PC-3 (cell line): Measurements from ENCODE around the gene TAP1. TPM values are rescaled to one million over a fixed set of nuclear protein-coding genes. Genes with fewer than 3 reads are reported as not detected.

Source experiments
- ATAC-seq: fragments of 200-7000 bp; cut with Tn5 transposase; 2 replicates; pipeline ENCODE4 v1.9.1; 2020; ENCODE audit warnings: mild to moderate bottlenecking, moderate library complexity
- BruUV-seq: library from RNA; stranded (reverse); fragments of 400-500 nt; replicated peaks from 2 replicates; lab custom pipeline; 2021; lab: Mats Ljungman, UMichigan
- CTCF ChIA-PET: fragments of 300-600 bp; sonication (Branson Sonifier 250); formaldehyde crosslinking; loops from one replicate; lab custom pipeline; 2022; ENCODE audit warnings: antibody characterized with exemption; lab: Charles Lee
- POLR2A ChIA-PET: fragments of 300-600 bp; sonication (Branson Sonifier 250); formaldehyde crosslinking; loops from one replicate; lab custom pipeline; 2022; ENCODE audit warnings: antibody characterized with exemption; ENCODE audit not compliant: unreplicated experiment; lab: Charles Lee
- DNase-seq: peaks from one replicate; pipeline ENCODE4 v3.0.0-alpha.2; 2015
- H2AFZ ChIP-seq: fragments of 300-600 bp; sonication (generic); 2 replicates; pipeline ENCODE4 v1.6.0; 2016; ENCODE audit warnings: antibody characterized with exemption, low read length
- H3F3A ChIP-seq: fragments of 300-600 bp; sonication (generic); one replicate; pipeline ENCODE4 v1.6.0; 2017; ENCODE audit warnings: antibody characterized with exemption, low read length, control low read depth, mild to moderate bottlenecking; ENCODE audit not compliant: unreplicated experiment
- H3K27ac ChIP-seq: fragments of 300-600 bp; sonication (generic); 2 replicates; pipeline ENCODE4 v1.5.1; 2016; ENCODE audit warnings: mild to moderate bottlenecking, low read length
- H3K27me3 ChIP-seq: fragments of 300-600 bp; sonication (generic); 2 replicates; pipeline ENCODE4 v1.6.1; 2016; ENCODE audit warnings: low read length, mixed read lengths
- H3K36me3 ChIP-seq: fragments of 300-600 bp; sonication (generic); 2 replicates; pipeline ENCODE4 v1.6.1; 2016; ENCODE audit warnings: low read depth, mixed run types, low read length, mixed read lengths
- H3K4me1 ChIP-seq: fragments of 300-600 bp; sonication (generic); 2 replicates; pipeline ENCODE4 v1.5.1; 2016; ENCODE audit warnings: low read length; ENCODE audit not compliant: insufficient read depth
- H3K4me2 ChIP-seq: fragments of 300-600 bp; sonication (generic); 2 replicates; pipeline ENCODE4 v1.6.0; 2016; ENCODE audit warnings: low read length
- H3K4me3 ChIP-seq: fragments of 300-600 bp; sonication (generic); 2 replicates; pipeline ENCODE4 v1.5.1; 2016; ENCODE audit warnings: mild to moderate bottlenecking, low read length, mixed read lengths
- H3K79me2 ChIP-seq: fragments of 300-600 bp; sonication (generic); 2 replicates; pipeline ENCODE4 v1.6.1; 2017; ENCODE audit warnings: low read length, mixed read lengths
- H3K9ac ChIP-seq: fragments of 300-600 bp; sonication (generic); 2 replicates; pipeline ENCODE4 v1.6.0; 2016; ENCODE audit warnings: mild to moderate bottlenecking, low read length
- H3K9me2 ChIP-seq: fragments of 300-600 bp; sonication (generic); replicated peaks from 2 replicates; pipeline ENCODE4 v1.6.1; 2016; ENCODE audit warnings: mixed run types, low read length, mixed read lengths
- H3K9me3 ChIP-seq: fragments of 300-600 bp; sonication (generic); 2 replicates; pipeline ENCODE4 v1.6.1; 2016; ENCODE audit warnings: low read length, mixed read lengths
- H4K20me1 ChIP-seq: fragments of 300-600 bp; sonication (generic); 2 replicates; pipeline ENCODE4 v1.6.1; 2016; ENCODE audit warnings: low read length, mixed read lengths
- CTCF ChIP-seq: fragments of 300-600 bp; sonication (generic); conservative IDR thresholded peaks from 2 replicates; pipeline ENCODE4 v1.5.1; 2017; ENCODE audit warnings: antibody characterized with exemption, low read depth, mild to moderate bottlenecking, low read length
- EZH2 ChIP-seq: fragments of 300-600 bp; sonication (generic); IDR thresholded peaks from one replicate; pipeline ENCODE4 v1.6.1; 2017; ENCODE audit warnings: antibody characterized with exemption, mild to moderate bottlenecking, low read length; ENCODE audit not compliant: unreplicated experiment
- EZH2phosphoT487 ChIP-seq: fragments of 300-600 bp; sonication (generic); IDR thresholded peaks from 2 replicates; pipeline ENCODE4 v1.6.1; 2018; ENCODE audit warnings: mild to moderate bottlenecking, antibody characterized with exemption, low read length, borderline replicate concordance
- intact Hi-C: fragments of 100-400 bp; cut with micrococcal nuclease; formaldehyde crosslinking; loops from 2 replicates; pipeline ENCODE4 v1.9.0; 2023
- total RNA-seq: library from RNA; depleted of rRNA; stranded (reverse); fragments of >200 nt; gene quantifications from 2 replicates; pipeline ENCODE4 v1.2.3, GENCODE V29; 2014

Gene TAP1
- total RNA-seq, 1 experiment from 2014 or later = 15.8 TPM

DNA sequence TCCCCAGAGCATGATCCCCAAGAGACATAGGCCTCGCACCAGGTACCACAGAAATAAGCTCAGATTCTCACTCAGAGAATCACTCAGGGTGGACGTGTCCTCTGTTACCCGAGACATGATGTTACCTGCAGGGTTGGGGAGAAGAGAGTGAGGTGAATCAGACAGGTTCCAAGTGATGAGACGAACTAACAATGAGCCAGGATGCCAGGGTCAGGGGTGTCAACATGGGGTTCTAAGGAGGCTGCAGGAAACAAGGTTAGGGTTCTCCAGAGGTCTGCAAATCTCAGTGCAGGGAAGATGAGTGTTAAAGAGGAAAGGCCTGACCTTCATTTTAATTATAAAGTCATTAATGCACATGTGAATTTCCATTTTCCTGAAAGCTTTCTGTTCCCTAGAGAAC lies 2.5 kb downstream of the TAP1 start:
- intact Hi-C loops = no loop called here
- DNase-seq = no peak
- H3K4me2 ChIP-seq = no peak overlapping the region

GRCh38 chr6:32849126-32849525 lies 4.4 kb downstream of the TAP1 start:
- ChIA-PET CTCF (no interaction called here), POLR2A (no interaction called here)
- Histone ChIP-seq H4K20me1 (no peaks in the 10 kb centered on the region), H3K4me2 (no peak overlapping the region), H3K4me1 (peaks cover 7% of the 10 kb centered on the region), H3K9ac (no peak overlapping the region), H3K4me3 (no peak overlapping the region), H3K27ac (no peak overlapping the region), H3K27me3 (no peaks in the 10 kb centered on the region), H3K9me2 (no peaks in the 10 kb centered on the region), H3K36me3 (no peaks in the 10 kb centered on the region), H3F3A (no peaks in the 10 kb centered on the region), H3K79me2 (no peaks in the 10 kb centered on the region), H2AFZ (no peak overlapping the region), H3K9me3 (no peaks in the 10 kb centered on the region)
- ATAC-seq (no peak), DNase-seq (no peak)
- BruUV-seq = no TSS peak
- no peak for TF ChIP-seq EZH2
- TF ChIP-seq EZH2phosphoT487 = no peak
- TF ChIP-seq CTCF = no peak
- intact Hi-C loops = no loop called here

More for the DNA sequence above, 2.5 kb downstream of the TAP1 start:
- no peak for ATAC-seq
- Histone ChIP-seq H3K4me1 (peaks cover 7% of the 10 kb centered on the region), H3K27ac (no peak overlapping the region), H3K9me2 (no peaks in the 10 kb centered on the region), H2AFZ (no peak overlapping the region), H3K9me3 (no peaks in the 10 kb centered on the region), H3K9ac (no peak overlapping the region), H3K79me2 (no peaks in the 10 kb centered on the region), H3K36me3 (no peaks in the 10 kb centered on the region), H3K4me3 (no peak overlapping the region), H3F3A (no peaks in the 10 kb centered on the region), H3K27me3 (no peaks in the 10 kb centered on the region), H4K20me1 (no peaks in the 10 kb centered on the region)
- no peak for TF ChIP-seq EZH2
- CTCF ChIA-PET = no interaction called here
- no TSS peak for BruUV-seq
- POLR2A ChIA-PET = no interaction called here

DNA sequence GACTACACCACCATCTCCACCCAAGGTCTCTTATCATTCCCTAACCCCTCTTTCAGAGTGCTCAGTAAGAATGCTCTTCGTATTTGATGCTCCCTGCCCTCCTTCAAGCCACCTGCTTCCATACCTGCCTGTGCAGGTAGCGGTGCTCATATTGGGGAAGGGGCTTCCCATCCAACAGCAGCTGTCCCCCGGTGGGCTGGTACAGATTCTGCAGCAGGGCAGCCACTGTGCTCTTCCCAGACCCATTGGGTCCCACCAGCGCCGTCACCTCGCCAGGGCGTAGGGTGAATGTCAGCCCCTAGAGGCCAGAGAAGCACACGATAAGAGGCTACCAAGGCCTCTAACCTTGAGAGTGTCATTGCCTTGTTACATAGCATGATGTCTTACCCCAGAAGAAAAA lies 5.7 kb downstream of the TAP1 start:
- H3K4me3 ChIP-seq = no peak overlapping the region
- H3F3A ChIP-seq = no peaks in the 10 kb centered on the region
- H2AFZ ChIP-seq = no peak overlapping the region
- no peak for TF ChIP-seq CTCF
- TF ChIP-seq EZH2 = no peak
- no peak for TF ChIP-seq EZH2phosphoT487
- DNase-seq (no peak), ATAC-seq (no peak)
- H3K9me3 ChIP-seq = no peaks in the 10 kb centered on the region
- no peak overlapping the region for H3K9ac ChIP-seq
- peaks cover 14% of the 10 kb centered on the region for H3K4me1 ChIP-seq
- no peaks in the 10 kb centered on the region for H3K27me3 ChIP-seq
- intact Hi-C loops = no loop called here
- H3K9me2 ChIP-seq = no peaks in the 10 kb centered on the region
- ChIA-PET CTCF (no interaction called here), POLR2A (no interaction called here)
- H3K4me2 ChIP-seq = no peak overlapping the region
- BruUV-seq = no TSS peak
- H3K36me3 ChIP-seq = no peaks in the 10 kb centered on the region
- no peaks in the 10 kb centered on the region for H4K20me1 ChIP-seq
- H3K27ac ChIP-seq = no peak overlapping the region
- no peaks in the 10 kb centered on the region for H3K79me2 ChIP-seq
